Gastroesophageal sphincter (tissue), 3 donors: Measurements from ENCODE around the gene ZNF445.

Experiments
- CTCF ChIP-seq, 4 experiments: fragments of 200-600 bp in 2 of 4; fragments of 450-650 bp in 2 of 4; sonication (generic) in 1 of 4; IDR thresholded peaks; one replicate each; pipeline ENCODE4 v1.5.1; 2017 to 2019; ENCODE audit warnings: antibody characterized with exemption in 4 of 4, mild to moderate bottlenecking in 2 of 4, moderate library complexity in 2 of 4
- EP300 ChIP-seq: sonication (generic); formaldehyde crosslinking; IDR thresholded peaks from one replicate; pipeline ENCODE4 v1.6.1; 2017; ENCODE audit warnings: antibody characterized with exemption, mild to moderate bottlenecking
- POLR2AphosphoS5 ChIP-seq: sonication (generic); formaldehyde crosslinking; IDR thresholded peaks from one replicate; pipeline ENCODE4 v1.6.1; 2017; ENCODE audit warnings: antibody characterized with exemption

GRCh38 chr3:44420676-44421075 is 56.8 kb downstream of the ZNF445 start:
- no peak for TF ChIP-seq POLR2AphosphoS5
- no peak for TF ChIP-seq CTCF (IDR thresholded peaks at IDR 0.05)
- TF ChIP-seq EP300 = no peak
